RCC 7860 (cell line): ENCODE results near the gene RUNX1.
A peak's percentile ranks its signal among the peaks of the same experiment; 100 is the strongest.

Experiments used
- DNase-seq: peaks from one replicate; pipeline ENCODE4 v3.0.0-alpha.2; 2015; ENCODE audit warnings: low spot score
- FAIRE-seq: peaks from 2 replicates; lab custom pipeline; 2012; peaks lifted over from hg19 to GRCh38; lab: Jason Lieb, UNC

Gene RUNX1

GRCh38 chr21:35062016-35062415 lies 12.9 kb upstream of the RUNX1 start:
- DNase-seq (no peak), FAIRE-seq (no peak)

DNA sequence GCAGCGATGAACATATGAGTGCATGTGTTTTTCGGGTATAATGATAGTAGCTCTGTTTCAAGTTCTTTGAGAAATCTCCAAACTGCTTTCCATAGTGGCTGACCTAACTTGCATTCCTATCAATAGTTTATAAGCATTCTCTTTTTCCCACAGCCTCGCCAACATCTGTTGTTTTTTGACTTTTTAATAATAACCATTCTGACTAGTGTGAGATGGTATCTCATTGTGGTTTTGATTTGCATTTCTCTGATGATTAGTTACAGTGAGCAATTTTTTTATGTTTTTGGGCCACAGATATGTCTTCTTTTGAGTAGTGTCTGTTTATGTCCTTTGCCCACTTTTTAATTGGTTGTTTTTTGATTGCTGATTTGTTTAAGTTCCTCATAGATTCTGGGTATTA lies 10.6 kb upstream of the RUNX1 start:
- no peak for DNase-seq
- no peak for FAIRE-seq

- no peak for DNase-seq
- no peak for FAIRE-seq
These were observed 9.0 kb upstream of the RUNX1 start for GRCh38 chr21:35058058-35058457.

DNA sequence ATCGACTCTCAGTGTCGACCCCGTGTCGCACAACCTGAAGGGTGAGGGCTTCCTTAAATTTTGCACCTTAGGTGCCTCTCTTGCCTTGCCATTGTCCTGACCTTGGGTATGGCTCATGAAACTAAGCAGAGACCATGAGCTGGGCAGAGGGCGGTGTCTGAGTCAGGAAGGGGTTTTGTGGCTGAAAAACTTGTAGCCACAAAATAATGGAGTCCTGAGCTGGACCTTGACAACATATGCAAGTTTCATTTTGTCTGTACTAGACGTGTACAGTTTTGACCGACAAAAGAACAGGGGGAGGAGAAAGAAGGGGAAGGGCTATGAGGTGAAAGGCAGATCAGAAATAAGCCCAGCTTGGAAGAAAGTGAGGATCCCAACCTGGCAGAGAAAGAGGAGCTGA lies 8.3 kb upstream of the RUNX1 start:
- DNase-seq (no peak), FAIRE-seq (no peak)

DNA sequence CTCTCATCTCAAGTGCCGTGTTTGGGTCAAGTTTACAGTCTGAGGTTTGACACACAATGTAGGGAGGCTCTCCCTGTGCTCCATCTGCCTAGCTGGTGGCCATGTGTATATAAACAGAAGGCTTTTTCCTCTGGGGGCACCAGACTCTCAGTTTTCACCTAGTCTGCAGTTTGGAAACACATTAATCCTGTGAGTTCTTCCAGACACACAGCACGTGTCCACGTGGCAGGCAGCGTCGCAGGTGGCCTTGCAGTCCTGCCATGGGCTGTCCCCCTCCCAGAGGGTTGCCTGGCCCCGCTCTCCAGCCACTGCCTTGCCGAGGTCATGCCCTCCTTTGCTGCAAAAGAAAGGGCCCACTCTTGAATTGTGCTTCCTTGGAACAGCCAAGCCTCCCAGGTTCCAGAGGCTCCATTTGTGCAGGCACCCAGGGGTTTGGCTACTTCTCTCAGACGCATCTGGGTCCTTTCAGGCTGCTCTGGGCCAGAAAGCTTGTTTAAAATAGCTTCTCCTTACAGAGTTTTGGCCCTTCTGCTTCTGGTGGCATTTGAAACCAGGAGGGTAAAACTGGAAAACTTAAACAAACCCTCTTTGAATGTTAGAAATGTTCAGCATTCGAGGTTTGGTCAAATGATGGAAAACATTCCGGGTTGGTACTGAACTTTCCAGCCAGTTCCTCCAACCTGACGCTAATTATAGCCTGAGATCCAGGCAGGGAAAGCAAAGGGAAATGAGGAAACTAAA lies 4.4 kb upstream of the RUNX1 start:
- DNase-seq (no peak), FAIRE-seq (no peak)

- FAIRE-seq (no peak), DNase-seq (no peak)
These were observed 3.7 kb upstream of the RUNX1 start for GRCh38 chr21:35052801-35053200.

GRCh38 chr21:35051287-35051818 lies 2.3 kb upstream of the RUNX1 start:
- DNase-seq (peak; percentile 93), FAIRE-seq (peak; percentile 88)

GRCh38 chr21:35050348-35051286 lies 1.5 kb upstream of the RUNX1 start:
- FAIRE-seq (no peak), DNase-seq (no peak)

DNA sequence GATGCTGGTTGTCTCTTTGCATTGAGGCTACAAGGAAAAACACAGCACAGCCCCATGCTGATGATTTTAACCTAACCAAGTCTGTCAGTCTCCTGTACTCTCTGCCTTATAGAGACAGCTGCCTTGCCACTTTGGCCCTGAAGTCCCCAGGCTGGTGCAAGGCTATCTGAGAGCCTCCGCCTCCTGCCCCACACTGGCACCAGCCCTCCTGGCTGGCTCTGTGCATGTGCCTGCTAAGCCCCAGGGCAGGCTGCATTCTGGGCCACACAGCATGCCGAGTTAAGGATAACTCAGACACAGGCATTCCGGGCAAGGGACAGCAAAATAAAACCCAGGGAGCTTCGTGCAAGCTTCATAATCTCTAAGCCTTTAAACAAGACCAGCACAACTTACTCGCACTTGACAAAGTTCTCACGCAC lies 910 bp downstream of the RUNX1 start:
- DNase-seq (peak; percentile 33), FAIRE-seq (no peak)

- DNase-seq (no peak), FAIRE-seq (no peak)
These were observed 2.2 kb downstream of the RUNX1 start for GRCh38 chr21:35046880-35047229.

DNA sequence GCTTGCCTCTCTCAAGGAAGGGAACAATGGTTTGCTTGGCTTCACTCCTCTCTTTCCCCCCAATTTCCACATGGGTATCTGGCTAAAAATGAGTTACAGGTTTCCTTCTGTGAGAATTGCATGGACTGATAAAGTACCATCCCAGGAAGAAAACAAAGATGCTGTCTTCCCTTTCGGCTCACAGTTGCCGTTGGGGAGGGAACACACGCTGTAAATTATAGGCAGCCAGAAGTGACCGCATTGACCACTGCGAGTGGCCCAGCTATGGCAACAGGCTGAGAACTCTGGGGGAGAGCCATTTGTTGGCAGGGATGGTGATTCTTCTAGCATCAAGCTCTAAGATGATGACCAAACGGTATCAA lies 2.9 kb downstream of the RUNX1 start:
- DNase-seq, result peak; percentile 35

DNA sequence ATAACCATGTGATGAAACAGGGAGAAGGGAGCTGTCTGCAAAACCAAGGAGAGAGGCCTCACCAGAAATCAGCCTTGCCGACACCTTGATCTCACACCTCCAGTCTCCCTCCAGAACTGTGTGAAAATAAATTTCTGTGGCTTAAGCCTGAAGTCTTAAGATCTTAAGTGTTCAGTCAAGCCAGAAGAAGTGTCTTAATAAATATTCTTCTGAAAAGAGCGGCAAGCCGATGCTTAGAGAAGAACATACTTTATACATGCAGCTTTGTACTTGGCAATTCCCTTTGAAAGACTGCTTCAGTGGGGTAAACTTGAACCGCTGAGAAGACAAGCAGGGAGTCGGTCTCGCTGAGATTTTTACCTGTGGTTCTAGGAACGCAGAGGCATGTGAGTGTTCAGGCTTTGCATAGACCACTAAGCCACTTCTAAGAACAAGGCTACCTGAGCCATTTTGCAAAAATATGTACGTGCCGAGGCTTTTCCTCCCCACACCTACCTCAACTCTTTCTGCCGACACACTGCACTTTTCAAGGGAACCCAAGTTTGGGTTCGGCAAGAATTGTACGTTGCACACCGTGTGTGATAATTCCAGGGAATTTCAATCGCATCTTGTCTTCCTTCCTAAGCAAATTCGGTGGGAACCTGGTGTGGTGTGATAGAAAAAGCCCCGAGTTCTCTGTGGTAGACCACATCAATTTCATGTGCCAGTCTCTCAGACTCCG lies 3.4 kb downstream of the RUNX1 start:
- no peak for DNase-seq
- FAIRE-seq, result no peak

More for the DNA sequence above, 2.9 kb downstream of the RUNX1 start:
- FAIRE-seq, result no peak

DNA sequence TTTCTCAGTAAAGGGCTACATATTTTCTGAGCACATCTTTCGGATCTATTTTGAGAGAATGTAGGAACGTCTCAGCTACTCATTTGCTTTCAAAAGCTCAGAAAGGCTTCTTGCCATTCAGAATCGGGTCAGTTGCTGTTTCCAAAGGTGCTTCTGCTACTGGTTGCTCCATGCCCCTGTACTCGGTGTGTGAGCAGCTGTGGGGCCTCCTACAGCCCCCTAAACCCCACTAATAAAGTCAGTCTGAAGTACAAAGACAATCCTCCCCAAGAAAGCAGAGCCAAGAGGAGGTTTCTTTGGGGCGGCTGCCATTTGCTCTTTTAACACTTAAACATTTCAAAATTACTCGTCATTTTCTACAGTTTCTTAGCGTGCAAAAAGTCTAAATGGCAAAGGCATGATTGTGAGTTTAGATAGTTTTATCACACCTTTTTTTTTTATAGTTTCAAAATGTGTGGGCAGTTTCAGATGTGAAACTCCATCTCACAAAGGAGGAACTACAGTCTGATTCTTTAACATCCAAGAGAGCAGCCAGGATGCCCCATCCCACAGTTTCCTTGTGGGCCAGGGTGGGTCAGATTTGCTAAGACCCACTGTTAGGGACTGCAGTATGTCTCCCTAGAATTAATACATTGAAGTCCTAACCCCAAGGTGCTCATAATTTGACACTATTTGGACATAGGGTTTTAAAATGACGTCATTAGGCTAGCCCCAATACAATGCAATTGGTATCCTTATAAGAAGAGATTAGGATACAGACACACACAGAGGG lies 4.1 kb downstream of the RUNX1 start:
- DNase-seq, result no peak
- no peak for FAIRE-seq

DNA sequence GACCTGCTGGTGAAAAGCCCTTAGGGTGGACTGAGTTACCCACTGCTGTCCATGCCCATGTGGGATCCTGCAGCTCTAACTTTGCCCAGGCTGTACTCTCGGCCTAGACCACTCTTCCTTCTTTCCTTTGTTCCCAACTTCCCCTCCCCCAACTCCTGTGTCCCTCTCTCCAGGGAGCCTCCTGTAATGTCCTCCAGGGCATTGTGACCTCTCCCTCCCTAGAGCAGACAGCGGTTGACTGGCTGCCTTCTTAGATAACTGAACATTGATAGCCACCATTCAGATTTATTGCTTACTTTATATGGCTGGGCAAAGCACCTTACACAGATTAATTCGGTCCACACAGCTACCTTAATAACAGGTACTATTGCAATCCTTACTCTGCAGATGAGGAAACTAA lies 5.0 kb downstream of the RUNX1 start:
- DNase-seq (no peak), FAIRE-seq (no peak)

DNA sequence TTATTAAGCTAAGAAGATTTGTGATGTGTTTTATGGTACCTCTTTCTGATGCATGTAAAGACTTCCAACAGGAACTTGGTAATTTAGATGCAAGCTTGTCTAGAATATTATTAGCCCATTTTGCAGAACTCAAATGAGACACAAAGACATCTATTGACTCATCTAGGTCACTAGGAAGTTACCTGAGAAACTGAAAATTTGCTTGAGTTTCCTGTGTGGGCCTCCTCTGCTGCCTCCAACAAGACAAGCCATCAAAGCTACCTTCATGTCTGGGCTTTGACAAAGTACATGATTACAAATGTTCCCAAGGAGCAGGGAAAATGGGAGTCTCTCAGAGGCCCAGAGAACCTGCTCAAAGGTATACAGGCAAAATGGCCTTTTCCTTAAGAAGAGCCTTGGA lies 5.6 kb downstream of the RUNX1 start:
- DNase-seq (no peak), FAIRE-seq (no peak)

- no peak for FAIRE-seq
- no peak for DNase-seq
These were observed 6.3 kb downstream of the RUNX1 start for GRCh38 chr21:35042836-35043235.

DNA sequence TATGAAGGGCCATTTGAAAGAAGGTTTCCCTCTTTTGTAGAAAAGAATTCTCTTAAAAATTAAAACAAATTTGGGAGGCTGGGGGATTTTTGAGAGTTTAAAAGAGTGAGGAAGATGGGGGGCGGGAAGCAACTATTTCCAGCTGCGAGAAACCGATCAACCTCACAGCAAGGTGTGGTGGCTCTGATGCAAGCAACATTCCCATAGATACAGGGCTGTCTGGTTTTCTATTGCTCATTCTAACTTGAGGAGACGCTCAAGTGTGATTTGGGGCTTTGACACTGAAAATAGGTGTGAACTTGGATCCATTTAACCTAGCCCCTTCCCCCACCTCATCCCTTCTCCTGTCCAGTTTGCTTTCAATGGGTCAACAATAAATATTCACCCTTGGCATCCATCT lies 7.2 kb downstream of the RUNX1 start:
- FAIRE-seq (no peak), DNase-seq (no peak)

DNA sequence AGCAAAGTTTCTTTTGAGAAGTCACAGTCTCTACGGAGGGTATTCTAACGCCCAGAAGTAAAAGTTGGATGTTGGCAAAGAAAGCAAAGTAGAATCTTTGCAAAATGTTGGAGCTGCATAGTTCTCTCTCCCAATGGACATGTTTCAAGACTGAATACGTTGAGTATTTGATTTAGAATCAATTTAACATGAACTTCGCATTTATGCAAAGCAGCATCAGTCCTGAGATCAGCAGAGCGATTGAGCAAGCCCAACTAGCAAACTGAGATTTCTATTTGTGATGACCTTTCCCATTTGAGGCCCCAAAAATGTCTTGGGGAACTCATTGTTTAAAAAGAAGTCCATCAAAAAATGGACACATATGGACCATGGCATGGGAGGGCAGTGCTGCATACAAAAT lies 8.0 kb downstream of the RUNX1 start:
- FAIRE-seq (no peak), DNase-seq (no peak)

DNA sequence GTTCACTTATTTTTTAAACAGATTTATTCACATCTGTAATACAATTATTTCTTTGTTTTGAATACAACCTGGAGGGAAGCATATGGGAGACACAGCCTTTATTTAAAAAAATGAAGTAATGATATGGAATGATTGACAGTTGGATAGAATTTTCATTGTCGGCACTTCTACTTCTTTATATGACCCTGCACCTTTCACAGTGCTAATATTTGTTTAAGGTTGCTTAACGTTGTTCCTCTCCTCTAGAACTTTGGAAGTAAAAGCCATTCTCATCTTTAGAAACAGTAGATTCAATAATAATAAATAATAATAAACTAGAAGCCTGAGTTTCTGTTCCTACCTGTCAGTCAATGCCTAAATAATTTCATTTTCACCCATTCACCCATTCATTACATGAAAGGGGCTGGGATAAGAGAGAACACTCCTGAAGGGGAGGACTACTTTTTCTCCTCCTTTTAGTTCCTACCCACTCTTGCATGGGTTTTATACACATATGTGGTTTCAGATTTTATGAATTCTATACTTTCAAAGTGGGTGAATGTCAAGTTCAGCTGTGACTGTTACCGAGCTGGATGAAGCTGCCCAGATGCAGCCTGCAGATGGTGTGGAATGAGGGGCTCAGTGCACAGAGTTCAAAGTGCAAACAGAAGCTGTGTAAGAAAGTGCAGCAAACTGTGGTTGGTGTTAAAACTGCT lies 9.4 kb downstream of the RUNX1 start:
- no peak for FAIRE-seq
- no peak for DNase-seq

- no peak for DNase-seq
- no peak for FAIRE-seq
These were observed 10.3 kb downstream of the RUNX1 start for GRCh38 chr21:35038772-35039319.
